Measurements from ENCODE around the gene FBLN1. TPM values are rescaled to one million over a fixed set of nuclear protein-coding genes. Genes with fewer than 3 reads are reported as not detected.

Gene FBLN1
- total RNA-seq, 2 donors from 2014 or later, result 0.32 to 0.65 TPM

DNA sequence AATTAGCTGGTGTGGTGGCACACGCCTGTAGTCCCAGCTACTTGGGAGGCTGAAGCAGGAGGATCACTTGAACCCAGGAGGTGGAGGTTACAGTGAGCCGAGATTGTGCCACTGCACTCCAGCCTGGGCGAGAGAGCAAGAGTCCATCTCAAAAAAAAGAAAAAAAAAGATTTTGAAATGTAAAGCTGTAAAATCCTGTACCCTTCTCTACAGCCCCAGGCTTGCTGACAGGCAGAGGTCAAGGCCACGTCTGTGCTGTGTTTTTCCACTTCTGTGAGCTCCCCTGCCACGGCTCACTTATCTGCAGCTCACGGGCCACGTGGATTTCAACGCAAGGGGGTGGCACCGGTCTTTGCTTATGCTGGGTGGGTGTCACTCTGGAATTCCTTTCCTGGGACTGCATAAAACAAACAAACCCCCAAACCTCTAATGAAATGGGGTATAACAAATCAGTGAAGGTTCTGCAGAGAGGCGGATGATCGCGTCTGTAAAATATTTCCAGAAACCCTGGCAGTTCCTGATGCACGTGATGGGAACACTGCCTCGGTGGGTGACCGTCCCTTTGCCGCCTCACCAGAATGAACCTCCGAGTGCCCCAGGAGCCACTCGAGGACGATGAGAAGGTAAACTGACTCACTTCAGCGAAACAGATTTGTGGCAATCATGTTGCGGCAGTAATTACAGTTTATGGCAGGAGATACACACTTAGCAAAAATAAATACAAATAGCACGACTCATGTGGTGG lies 125.0 kb downstream of the FBLN1 start:
- Mint-ChIP-seq H3K36me3 (ENCODE audit: low read depth) (no peaks in the 10 kb centered on the region), H3K4me3 (no peak overlapping the region), H3K9me3 (peaks cover 4% of the 10 kb centered on the region), H3K27me3 (peaks cover 24% of the 10 kb centered on the region), H3K27ac (no peak overlapping the region), H3K4me1 (no peaks in the 10 kb centered on the region)
- ATAC-seq (replicated peaks), result no peak

DNA sequence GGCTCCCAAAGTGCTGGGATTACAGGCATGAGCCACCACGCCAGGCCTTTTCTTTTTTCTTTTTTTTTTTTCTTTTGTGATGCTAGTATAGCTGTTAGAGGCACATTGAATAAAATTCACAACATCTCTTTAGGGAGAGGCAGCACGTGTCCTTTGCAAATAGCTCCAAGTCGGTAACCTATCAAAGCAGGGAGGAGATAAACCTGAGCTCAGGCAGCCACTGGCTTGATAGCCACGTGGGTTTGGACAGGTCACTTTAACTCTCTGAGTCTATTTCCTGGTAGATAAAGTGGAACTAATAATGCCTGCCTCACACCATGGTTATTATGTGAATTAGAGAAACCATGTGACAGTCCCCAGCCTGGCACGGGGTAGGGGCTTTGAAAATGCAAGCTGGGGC lies 125.8 kb downstream of the FBLN1 start:
- Mint-ChIP-seq H3K4me1 (no peaks in the 10 kb centered on the region), H3K9me3 (peaks cover 4% of the 10 kb centered on the region)

DNA sequence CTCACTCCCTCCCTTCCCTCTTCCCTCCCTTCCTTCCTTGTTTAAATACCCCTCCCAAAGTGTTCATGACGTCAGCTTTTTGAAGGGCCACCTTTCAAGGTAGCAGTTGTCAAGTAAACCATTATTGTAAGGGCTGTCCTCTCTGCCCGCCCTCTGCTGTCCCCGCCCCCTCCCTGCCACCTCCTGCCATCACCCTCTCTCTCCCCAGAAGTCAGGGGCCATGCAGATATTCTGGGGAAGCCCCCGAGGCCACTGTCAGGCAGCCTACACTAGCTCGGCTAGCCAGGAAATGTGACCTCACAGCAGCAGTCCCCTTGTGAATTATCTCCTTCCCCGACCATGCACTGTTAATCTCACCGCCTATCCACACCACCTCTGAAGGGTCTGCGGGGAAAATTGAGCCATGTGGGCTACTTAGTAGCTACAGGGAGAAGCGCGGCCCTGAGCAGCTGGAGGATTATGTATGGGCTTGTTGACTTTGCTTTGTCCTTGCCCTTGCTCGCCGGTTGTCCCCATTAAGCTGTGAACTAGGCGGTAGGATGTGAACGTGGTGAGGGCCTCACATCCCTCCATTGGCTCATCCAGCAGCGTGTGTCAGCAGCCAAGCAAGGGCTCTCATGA lies 126.9 kb downstream of the FBLN1 start:
- ATAC-seq (replicated peaks), result no peak
- Mint-ChIP-seq H3K27ac (no peak overlapping the region), H3K4me3 (no peak overlapping the region)

More for the DNA sequence above, 125.8 kb downstream of the FBLN1 start:
- Mint-ChIP-seq H3K27ac (no peak overlapping the region), H3K4me3 (no peak overlapping the region), H3K27me3 (peaks cover 29% of the 10 kb centered on the region), H3K36me3 (ENCODE audit: low read depth) (no peaks in the 10 kb centered on the region)
- no peak for ATAC-seq (replicated peaks)

DNA sequence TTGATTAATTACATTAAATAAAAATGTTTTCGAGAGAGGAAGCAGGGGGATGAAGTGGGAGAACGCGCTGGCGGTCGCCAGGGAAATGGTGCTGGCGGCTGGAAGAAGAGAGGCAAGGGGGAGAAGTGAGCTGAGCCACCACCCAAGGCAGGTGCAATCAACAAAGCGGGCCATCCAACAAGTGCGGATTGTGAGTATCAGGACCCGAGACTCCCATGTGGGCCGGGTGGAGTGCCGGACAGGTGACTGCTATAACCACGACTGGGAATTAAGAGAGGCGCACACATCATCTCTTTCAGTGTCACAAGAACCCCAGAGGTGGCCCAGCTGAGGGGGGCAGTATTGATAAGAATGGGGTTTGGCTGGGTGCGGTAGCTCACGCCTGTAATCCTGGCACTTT lies 127.8 kb downstream of the FBLN1 start:
- no peaks in the 10 kb centered on the region for H3K4me1 Mint-ChIP-seq

More for the DNA sequence above, 126.9 kb downstream of the FBLN1 start:
- H3K36me3 Mint-ChIP-seq (ENCODE audit: low read depth), result no peaks in the 10 kb centered on the region
- H3K9me3 Mint-ChIP-seq, result no peaks in the 10 kb centered on the region
- H3K4me1 Mint-ChIP-seq, result no peaks in the 10 kb centered on the region
- peaks cover 27% of the 10 kb centered on the region for H3K27me3 Mint-ChIP-seq

GRCh38 chr22:45631140-45631840 lies 128.6 kb downstream of the FBLN1 start:
- Mint-ChIP-seq H3K9me3 (no peaks in the 10 kb centered on the region), H3K4me1 (no peaks in the 10 kb centered on the region), H3K27ac (no peak overlapping the region), H3K27me3 (peaks cover 27% of the 10 kb centered on the region), H3K36me3 (ENCODE audit: low read depth) (no peaks in the 10 kb centered on the region), H3K4me3 (no peak overlapping the region)
- ATAC-seq (replicated peaks), result no peak

More for the DNA sequence above, 127.8 kb downstream of the FBLN1 start:
- no peaks in the 10 kb centered on the region for H3K36me3 Mint-ChIP-seq (ENCODE audit: low read depth)
- H3K27me3 Mint-ChIP-seq, result peaks cover 27% of the 10 kb centered on the region
- ATAC-seq (replicated peaks), result no peak
- no peak overlapping the region for H3K4me3 Mint-ChIP-seq
- H3K27ac Mint-ChIP-seq, result no peak overlapping the region
- H3K9me3 Mint-ChIP-seq, result no peaks in the 10 kb centered on the region

GRCh38 chr22:45631841-45632238 lies 129.2 kb downstream of the FBLN1 start:
- H3K27ac Mint-ChIP-seq, result no peak overlapping the region
- no peaks in the 10 kb centered on the region for H3K9me3 Mint-ChIP-seq
- no peaks in the 10 kb centered on the region for H3K36me3 Mint-ChIP-seq (ENCODE audit: low read depth)
- H3K4me3 Mint-ChIP-seq, result no peak overlapping the region
- ATAC-seq (replicated peaks), result no peak
- H3K27me3 Mint-ChIP-seq, result peaks cover 30% of the 10 kb centered on the region
- H3K4me1 Mint-ChIP-seq, result no peaks in the 10 kb centered on the region

- H3K27me3 Mint-ChIP-seq, result peaks cover 36% of the 10 kb centered on the region
- ATAC-seq (replicated peaks), result no peak
These were observed 130.3 kb downstream of the FBLN1 start for GRCh38 chr22:45632791-45633515.

DNA sequence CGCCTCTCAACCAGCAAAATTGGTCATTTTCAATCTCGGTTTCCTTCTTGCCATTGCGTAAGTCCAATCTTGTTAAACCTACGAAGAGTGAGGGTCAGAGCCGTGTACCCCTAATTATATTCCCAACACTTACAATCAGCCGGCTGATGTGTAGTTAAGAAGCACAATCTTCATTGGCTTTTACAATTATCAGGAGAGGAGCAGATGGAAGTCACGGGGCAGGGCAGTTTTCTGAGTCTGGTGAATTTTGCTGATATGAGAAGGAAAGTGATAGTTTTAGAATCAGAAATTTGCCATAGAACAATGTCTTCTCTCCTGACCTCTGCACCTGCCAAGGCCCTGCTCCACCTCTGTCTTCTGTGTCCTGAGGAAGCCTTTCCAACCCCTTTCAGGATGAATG lies 134.0 kb downstream of the FBLN1 start:
- no peak overlapping the region for H3K27ac Mint-ChIP-seq
- no peaks in the 10 kb centered on the region for H3K9me3 Mint-ChIP-seq
- no peak for ATAC-seq (replicated peaks)
- H3K4me1 Mint-ChIP-seq, result peaks cover 5% of the 10 kb centered on the region
- peaks cover 41% of the 10 kb centered on the region for H3K27me3 Mint-ChIP-seq
- no peak overlapping the region for H3K4me3 Mint-ChIP-seq
- H3K36me3 Mint-ChIP-seq (ENCODE audit: low read depth), result no peaks in the 10 kb centered on the region

More at GRCh38 chr22:45632791-45633515, 130.3 kb downstream of the FBLN1 start:
- H3K4me1 Mint-ChIP-seq, result no peaks in the 10 kb centered on the region
- no peak overlapping the region for H3K27ac Mint-ChIP-seq
- no peak overlapping the region for H3K4me3 Mint-ChIP-seq
- no peaks in the 10 kb centered on the region for H3K9me3 Mint-ChIP-seq
- no peaks in the 10 kb centered on the region for H3K36me3 Mint-ChIP-seq (ENCODE audit: low read depth)

- Mint-ChIP-seq H3K27me3 (peaks cover 33% of the 10 kb centered on the region), H3K27ac (no peak overlapping the region), H3K36me3 (ENCODE audit: low read depth) (no peaks in the 10 kb centered on the region), H3K4me3 (no peak overlapping the region), H3K4me1 (peaks cover 5% of the 10 kb centered on the region), H3K9me3 (no peaks in the 10 kb centered on the region)
- ATAC-seq (replicated peaks), result no peak
These were observed 135.5 kb downstream of the FBLN1 start for GRCh38 chr22:45638197-45638596.

DNA sequence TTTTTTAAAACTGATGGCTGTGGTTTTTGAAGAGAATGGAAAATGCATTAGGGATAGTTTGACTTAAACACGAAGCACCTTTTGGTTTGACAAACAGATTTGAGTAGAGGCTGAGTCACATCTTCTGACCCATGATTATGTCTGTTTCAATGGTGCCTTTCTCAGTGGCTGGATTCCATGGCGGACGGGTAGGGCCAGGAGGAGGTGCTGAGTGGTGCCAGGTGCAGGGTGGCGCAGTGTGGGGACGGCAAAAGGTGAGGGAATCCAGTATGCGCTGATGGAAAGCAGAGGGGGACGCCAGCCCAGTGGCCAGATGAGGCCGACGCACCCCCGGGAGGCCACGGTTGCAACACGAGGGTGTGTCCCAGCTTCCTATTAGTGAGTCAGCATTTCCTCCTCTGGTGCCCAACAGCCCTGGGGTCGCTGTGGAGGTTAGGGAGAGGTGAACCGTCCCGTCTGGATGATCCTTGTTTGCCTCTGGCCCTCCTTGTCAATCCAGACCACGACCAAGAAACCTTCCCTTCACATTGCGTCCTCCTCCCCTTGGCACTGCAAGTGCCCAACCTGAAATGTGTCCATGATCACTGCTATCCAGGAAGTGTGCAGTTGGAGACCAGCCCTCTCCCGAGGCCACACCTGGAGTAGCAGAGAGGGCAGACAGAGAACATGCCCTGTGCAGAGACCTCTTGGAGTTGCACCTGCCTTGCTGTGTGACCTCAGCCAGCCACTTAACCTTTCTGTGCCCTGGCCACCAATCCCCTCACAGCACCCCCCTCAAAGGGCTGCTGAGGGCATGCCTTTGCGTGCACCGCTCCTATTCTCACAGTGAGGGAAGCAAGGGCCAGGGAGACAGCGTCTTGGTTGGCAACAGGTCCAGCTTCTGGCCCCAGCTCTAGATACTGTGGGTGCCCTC lies 136.4 kb downstream of the FBLN1 start:
- peaks cover 5% of the 10 kb centered on the region for H3K4me1 Mint-ChIP-seq
- peaks cover 29% of the 10 kb centered on the region for H3K27me3 Mint-ChIP-seq
- ATAC-seq (replicated peaks), result peak; percentile 68
- H3K4me3 Mint-ChIP-seq, result peak overlapping the region; percentile 18
- H3K36me3 Mint-ChIP-seq (ENCODE audit: low read depth), result no peaks in the 10 kb centered on the region
- peak overlapping the region; percentile 79 for H3K27ac Mint-ChIP-seq
- no peaks in the 10 kb centered on the region for H3K9me3 Mint-ChIP-seq

- no peak for ATAC-seq (replicated peaks)
- H3K27me3 Mint-ChIP-seq, result peaks cover 29% of the 10 kb centered on the region
- H3K27ac Mint-ChIP-seq, result peak overlapping the region; percentile 79
These were observed 137.0 kb downstream of the FBLN1 start for GRCh38 chr22:45639747-45640102.

DNA sequence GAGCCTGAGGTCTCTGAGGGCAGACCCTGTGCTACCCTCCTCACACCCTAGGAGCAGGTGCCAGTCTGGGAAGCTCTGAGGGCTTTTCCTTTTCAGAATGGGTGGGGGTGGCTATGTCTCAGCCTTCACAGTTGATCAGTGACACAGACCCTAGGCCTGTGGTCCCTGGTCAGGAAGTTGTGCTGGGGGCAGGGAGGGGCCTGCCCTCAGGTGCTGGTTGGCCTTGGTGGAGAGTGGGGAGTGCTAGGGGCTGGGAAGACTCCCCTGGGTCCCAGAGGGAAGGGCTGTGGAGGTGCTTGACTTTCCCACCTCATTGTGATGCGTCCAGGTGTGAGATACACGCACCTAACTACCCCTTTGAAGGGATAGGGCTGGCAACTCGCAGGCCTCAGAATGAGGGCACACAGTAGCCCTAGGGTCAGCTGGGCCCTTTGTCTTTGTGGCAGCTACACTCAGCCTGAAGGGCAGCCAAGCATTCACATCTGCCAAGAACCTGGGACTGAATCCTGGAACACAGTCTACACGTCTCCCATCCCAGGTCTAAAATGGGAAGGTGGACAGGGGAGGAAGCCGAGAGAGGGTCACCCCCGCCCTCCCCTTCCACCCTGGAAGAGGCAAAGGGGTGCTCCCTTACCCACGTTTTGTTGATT lies 137.7 kb downstream of the FBLN1 start:
- Mint-ChIP-seq H3K4me1 (peaks cover 5% of the 10 kb centered on the region), H3K36me3 (ENCODE audit: low read depth) (no peaks in the 10 kb centered on the region), H3K9me3 (no peaks in the 10 kb centered on the region), H3K27me3 (peaks cover 32% of the 10 kb centered on the region), H3K4me3 (no peak overlapping the region), H3K27ac (peak overlapping the region; percentile 79)
- ATAC-seq (replicated peaks), result peak; percentile 9

More at GRCh38 chr22:45639747-45640102, 137.0 kb downstream of the FBLN1 start:
- Mint-ChIP-seq H3K9me3 (no peaks in the 10 kb centered on the region), H3K4me1 (peaks cover 5% of the 10 kb centered on the region), H3K36me3 (ENCODE audit: low read depth) (no peaks in the 10 kb centered on the region), H3K4me3 (no peak overlapping the region)

DNA sequence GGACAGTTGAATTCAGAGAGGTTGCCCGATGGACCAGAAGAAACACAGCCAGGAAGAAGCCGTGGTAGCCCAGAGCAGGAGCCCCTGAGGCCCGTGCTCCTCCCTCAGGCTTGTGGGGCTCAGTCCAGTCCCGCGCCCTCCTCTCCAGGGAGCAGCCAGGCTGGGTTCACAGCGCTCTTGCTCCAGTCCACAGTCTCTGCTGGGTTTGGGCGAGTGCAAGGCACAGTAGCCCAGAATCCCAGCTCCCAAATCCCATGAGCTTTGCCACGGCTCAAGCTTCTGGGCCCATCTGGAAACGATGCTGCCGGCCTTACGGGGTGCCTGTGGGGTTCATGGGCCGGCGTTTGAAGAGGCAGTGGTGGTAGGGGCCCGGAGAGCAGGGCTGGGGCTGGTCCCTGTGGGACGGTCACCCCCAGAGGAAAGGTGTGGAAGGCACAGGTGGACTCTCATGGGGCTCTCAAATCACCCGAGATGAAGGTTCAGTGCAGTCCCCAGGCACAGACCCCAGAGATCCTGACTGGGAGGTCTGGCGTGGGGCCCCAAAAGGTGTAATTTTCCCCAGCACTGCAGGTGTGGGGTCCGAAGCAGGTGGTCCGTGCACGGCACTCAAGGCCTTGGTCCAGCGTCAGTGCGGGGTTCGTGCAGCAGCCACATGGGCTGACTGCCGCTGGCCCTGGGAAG lies 138.4 kb downstream of the FBLN1 start:
- no peak for ATAC-seq (replicated peaks)
- peaks cover 35% of the 10 kb centered on the region for H3K27me3 Mint-ChIP-seq
- H3K9me3 Mint-ChIP-seq, result no peaks in the 10 kb centered on the region
- H3K36me3 Mint-ChIP-seq (ENCODE audit: low read depth), result no peaks in the 10 kb centered on the region
- peaks cover 5% of the 10 kb centered on the region for H3K4me1 Mint-ChIP-seq
- H3K27ac Mint-ChIP-seq, result no peak overlapping the region
- H3K4me3 Mint-ChIP-seq, result no peak overlapping the region

Measured in activated T-helper 17 cell treated with anti-CD3 and anti-CD28 coated beads, Interleukin-2, amount 50 U/mL, for 72 hours (primary cell).